ENCODE data around the gene FAM53A.
"Not testable (repeated sequence)": the region's sequence is repeated elsewhere in the genome, so short reads cannot be mapped to it uniquely, and the experiment has no call there.

Gene FAM53A

DNA sequence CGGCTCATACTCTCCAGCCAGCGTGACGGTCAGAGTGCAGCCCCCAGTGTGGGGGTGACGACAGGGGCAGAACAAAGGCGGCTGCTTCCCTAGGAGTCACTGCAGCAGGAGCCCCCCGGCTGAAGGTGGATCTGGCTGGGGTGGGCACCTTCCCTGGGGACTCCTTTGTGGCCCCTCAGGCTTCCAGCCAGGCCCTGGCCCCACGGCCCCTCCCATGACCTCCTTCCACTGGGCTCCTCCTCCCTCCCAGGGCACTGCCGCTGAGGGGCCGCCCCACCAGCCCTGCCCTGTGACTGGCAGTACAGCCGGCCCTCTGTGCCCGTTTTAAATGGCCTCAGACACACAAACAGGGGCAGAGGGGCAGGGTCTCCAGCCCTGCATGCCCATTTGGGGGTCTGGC, 61.9 kb downstream of the FAM53A start:
- no peak for DNase-seq (ENCODE audit: low spot score)

DNA sequence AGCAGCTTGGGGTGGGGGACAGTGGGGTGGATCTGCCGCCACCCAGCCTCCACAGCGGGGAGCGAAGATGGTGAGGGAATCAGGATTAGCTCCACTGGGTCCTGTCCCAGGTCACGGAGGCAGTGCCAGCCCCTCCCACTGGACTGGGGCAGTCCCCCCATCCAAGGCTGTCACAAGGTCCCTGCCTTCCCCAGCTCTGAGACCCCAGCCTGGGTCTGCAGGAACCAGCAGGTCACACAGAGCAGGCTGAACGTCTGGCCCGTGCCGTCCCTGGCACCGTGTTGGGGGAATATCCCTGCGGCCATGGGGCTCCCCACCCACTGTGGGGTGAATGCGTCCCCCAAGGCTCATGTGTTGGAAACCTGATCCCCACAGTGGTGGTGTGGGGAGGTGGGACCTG, 62.6 kb downstream of the FAM53A start:
- no peak for DNase-seq (ENCODE audit: low spot score)

DNA sequence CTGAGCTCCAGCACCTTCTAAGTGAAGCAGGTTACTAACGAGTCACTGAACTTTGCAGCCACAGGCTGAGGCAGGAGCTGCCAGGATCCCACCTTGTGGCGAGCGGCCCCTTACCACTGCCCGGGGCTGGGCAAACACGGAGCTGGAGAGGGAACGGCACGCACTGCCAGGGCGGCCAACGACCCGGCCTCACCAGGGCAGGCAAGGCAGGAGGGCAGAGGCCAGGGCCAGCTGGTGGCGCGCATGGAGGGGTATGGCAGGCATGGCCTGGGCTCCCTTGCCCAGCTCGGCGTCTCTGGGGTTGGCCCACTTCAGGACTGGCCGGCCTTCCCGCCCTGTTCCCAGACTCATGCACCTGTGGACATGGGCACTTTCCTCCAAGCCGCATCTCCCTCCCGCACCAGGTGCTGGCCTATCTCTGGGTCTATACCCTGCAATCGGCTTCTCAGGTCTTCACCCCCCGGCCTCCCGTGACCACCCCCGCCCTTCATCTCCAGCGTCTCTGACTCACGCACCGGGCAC, 64.9 kb downstream of the FAM53A start:
- no peak for DNase-seq (ENCODE audit: low spot score)

DNA sequence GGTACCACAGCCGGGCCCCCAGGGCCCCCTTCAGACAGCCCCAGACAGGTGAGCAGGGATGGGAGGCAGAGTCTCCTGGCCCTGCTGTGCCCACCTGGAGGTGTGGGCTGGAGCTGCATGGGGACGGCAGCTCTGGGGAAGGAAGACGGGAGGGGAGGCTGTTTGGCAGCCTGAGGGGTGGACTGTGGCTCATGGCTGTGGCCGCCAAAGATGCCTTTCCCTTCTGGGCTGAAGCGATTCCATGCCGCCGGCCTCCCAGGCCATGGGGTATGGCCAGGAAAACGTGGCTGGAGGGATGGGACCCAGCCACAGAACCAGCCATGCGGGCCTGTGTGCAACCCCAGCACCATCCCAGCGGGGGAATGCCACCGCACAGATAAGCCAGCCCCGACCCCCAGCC, 65.7 kb downstream of the FAM53A start:
- DNase-seq (ENCODE audit: low spot score) = no peak

DNA sequence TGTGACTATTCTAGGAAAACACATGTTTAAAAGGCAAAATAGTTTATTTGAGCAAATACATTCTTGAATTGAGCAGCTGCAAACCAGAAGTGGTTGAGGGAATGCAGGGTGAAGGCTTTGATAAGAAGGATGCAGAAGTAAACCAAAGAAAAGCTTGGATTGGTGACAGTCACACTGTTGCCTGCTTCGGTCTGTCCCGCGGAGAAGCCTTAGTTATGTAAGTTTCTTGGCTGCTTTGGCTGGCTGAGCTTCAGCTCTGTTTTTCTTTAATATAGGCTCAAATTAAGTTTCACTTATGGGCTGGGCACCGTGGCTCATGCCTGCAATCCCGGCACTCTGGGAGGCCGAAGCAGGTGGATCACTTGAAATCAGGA, 67.6 kb downstream of the FAM53A start:
- no peak for DNase-seq (ENCODE audit: low spot score)

DNA sequence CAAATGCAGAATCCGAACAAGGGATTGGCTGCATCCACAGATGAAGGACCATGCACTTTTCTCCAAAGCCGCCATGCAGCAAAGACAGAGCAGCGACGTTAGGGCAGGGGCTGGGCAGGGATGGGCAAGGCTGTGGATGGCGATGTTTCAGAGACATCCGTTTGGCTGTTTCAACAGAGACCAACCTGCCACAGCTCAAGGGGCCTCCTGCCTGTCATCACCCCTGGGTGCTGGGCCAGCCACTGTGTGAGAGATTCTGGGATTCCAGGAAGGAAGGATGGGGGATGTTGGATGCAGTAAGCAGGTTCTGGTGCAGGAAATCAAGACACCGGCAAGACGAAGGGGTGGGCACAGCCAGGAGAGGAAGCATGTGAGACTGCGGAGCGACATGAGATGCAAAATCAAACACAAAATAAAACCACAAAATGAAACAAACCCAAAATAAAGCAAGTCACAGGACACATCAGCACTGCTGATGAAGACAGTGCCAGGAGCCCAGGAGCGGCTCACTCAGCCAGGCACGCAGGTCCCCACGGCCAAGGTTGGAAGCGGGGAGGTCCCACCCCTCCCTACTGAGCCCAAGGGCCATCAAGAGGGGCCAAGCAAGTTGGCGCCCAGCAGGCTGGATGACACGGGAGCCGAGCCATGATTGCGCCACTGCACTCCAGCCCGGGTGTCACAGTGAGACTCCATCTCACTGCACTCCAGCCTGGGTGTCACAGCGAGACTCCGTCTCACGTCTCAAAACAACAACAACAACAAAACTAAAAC, 68.1 kb downstream of the FAM53A start:
- no peak for DNase-seq (ENCODE audit: low spot score)

DNA sequence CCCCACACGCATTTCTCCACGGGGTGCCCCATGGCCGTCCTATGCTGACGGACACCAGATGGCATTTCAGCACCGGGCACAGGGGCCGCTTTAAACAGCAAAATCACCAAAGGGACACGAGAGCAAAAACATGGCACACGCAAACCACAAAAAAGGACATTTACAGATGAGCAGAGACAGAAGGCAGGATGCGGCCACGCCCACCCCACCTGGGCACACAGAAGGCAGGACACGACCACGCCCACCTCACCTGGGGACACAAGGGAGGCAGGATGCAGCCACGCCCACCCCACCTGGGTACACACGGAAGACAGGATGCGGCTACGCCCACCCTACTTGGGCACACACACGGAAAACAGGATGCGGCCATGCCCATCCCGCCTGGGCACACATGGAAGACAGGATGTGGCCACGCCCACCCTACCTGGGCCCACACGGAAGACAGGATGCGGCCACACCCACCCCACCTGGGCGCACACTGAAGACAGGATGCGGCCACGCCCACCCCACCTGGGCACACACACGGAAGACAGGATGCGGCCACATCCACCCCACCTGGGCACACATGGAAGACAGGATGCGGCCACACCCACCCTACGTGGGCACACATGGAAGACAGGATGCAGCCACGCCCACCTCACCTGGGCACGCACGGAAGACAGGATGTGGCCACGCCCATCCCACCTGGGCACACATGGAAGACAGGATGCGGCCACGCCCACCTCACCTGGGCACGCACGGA, 69.1 kb downstream of the FAM53A start:
- no peak for DNase-seq (ENCODE audit: low spot score)

DNA sequence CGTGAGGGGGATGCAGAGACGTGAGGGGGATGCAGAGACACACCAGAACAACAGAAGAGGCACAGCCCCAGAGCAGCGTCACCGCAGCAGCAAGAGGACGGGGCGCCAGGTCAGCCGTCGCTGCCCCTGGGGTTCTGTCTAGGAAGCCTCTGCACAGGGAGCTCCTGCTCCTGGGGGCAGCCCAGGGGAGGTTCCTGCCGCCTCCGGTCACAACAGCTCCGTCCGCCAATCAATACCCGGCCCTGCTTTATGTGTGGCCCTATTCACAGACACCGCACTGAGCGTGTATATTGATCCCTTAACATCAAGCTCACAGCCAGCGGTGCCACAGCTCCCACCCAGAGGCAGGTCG, 69.6 kb downstream of the FAM53A start:
- no peak for DNase-seq (ENCODE audit: low spot score)

DNA sequence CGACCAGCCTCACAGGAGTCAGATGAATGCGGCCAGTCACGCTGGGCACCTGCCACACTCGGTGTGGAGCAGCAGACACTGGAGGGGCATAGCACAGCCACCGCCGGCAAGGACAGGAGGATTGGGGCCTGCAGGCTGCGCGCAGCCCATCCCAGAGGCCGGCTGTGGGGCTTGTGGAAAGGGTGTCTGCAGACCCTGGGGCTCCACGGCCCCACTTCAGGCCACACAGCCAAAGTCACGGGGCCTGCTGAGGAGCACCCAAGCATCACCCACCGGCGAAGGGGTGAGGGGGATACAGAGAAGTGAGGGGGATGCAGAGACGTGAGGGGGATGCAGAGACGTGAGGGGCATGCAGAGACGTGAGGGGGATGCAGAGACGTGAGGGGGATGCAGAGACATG, 70.1 kb downstream of the FAM53A start:
- DNase-seq (ENCODE audit: low spot score) = no peak

DNA sequence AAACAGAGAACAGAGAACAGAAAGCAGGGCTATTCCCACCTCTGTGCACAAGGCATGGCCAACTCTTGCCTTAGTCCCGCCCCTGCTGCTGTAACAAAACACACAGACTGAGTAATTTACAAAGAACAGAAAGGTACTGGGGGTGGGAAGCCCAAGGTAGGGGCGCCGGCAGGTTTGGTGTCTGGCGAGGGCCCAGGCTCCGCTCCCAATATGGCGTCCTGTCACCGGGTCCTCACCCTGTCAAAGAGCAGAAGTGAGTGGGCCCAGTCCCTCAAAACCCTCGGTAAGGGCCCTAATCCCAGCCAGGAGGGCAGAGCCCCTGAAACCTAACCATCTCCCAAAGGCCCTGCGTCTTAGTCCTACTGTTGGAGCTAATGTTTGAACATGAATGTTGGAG, 71.0 kb downstream of the FAM53A start:
- no peak for DNase-seq (ENCODE audit: low spot score)

DNA sequence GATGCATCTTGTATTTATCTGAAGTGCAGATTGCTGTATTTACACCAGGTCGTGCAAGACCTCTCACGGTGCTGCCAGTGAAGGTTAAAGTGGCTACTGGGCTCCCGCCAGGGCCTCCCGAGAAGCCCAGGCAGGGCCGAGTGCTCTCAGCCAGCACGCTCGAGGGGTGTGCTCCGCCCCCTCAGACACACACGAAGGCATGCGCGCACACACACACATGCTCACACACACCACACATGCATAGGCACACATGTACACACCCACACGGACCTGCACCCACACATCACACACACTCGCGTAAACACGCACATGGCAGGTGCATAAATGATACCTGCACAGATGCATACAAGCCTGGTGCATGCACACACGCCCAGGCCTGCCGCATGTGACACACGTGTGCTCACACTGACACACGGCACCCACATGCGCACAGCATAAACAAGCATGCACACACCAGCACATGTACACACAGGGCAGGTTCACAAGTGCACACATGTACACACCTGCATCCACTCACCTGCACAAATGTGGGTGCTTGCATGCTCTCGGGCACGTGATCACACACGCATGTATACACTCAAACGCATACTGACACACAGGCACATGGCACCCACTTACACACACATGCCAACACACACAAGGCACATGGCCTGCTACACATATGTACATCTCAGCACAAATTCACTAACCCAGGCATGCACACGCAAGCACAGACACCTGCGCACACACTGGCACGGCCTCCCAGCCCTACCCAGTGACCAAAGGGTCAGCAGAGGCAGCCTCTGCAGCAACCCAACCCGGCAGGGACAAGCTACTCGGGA, 71.6 kb downstream of the FAM53A start:
- no peak for DNase-seq (ENCODE audit: low spot score)

DNA sequence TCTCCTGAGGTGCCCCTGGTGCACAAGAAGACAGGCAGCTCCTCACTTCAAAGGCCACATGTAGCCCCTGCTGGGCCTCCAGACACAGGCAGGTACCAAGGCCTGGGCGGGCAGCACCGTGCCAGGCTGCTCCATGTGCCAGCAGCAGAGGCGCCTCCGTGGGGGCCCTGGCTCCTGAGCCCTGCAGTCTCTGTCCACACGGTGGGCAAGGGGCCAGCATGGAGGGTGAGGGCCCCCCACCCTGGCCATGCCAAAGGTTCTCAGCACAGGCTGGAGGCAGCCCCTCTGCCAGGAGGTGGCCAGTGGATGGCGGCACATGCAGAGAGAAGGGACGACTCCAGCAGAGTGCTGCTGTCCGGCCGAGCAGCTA, 72.6 kb downstream of the FAM53A start:
- no peak for DNase-seq (ENCODE audit: low spot score)

DNA sequence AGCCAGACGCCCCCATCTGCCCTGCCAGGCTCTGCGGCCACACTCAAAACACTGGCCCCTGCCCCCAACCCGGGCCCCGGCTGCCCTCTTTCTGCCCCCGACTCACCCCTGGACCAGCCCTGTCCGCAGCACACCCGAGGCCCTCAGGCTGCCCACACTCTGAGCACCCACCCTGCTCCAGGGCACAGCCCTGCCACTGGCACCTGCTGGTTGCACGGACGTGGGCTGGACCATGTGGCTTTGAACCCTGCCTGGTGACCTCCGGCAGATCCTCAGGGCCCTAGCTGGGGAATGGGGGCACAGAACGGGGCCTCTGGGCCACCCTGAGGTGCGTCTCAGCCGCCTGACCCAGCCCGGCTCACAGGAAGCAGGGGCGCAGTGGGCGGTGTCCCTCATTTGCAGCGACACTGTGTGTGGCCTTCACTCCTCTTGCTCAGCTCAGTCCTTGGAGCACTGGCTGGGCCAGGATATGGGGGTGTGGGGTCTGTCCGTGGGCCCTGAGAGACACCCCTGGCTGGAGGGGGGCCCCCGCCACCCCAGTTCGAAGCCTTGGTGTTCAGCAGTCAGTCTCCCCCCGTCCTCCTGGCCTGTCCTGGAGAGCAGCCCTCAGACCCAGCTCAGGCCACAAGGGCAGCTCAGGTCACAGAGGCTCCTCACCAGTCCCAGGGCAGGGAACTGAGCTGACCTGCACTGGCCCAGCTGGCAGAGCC, 73.2 kb downstream of the FAM53A start:
- no peak for DNase-seq (ENCODE audit: low spot score)

DNA sequence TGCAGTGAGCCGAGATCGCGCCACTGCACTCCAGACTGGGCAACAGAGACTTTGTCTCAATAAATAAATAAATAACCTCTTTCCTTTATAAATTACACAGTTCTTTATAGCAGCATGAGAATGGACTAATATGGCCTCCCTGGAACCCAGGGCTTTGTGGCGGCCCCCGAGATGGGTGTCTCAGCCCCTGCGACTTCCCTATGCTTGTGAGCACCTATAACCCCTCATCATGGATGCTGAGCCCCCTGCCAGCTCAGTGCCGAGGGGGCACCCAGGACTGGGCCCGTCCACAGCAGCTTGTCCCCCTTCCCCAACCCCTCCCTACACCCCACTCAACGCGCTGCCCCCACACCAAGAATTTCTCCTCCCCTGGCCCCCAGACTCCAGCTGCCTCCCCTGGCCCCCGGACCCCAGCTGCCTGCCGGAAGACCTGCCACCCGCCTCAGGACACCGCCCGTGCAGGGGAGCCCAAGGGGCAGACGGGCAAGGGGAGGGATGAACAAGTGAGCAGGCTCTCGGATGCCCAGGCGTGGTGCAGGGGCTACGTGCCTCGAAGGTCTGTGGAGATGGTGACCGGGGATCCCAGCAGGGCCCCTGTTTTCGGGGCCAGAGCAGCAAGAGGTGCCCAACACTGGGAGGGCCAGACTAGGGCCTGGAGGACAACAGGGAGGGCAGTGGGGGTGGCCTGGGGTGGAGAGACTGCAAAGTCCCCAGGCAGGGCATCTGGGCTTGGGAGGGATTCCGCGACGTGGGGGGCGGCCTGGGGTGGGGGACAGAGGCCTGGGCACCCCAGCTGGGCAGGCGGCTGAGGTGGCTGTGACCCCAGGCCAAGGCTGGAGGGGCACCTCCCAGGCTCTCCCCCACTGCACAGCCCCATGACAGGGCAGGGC, 74.0 kb downstream of the FAM53A start:
- no peak for DNase-seq (ENCODE audit: low spot score)

DNA sequence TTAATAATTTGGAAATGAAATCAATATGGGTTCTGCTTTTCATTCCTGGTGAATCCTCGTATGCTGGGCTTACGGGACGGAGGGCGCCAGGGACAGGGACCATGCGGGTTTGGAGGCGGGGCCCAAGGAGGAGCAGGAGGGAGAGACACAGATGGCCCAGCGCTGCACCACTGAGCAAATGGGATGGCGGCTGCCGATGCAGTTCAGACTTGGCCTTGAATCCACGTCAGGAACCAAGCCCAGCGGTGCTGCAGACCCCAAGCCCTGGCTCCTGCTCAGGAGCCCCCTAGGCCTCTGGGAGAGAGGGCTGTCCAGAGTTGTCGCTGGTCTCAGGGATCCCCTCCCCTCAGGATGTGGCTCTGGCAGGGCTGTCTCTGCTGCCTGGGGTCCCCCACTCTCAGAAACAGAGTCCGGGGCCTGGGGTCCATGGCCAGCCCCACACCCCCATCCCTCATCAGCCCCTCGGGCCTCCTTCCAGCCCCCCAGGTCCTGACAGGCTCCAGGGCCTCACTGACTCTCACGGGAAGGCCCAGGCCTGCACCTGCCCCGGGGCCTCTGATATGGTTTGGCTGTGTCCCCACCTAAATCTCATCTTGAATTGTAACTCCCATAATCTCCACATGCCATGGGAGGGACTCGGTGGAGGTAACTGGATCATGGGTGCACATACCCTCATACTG, 75.2 kb downstream of the FAM53A start:
- DNase-seq (ENCODE audit: low spot score) = no peak

DNA sequence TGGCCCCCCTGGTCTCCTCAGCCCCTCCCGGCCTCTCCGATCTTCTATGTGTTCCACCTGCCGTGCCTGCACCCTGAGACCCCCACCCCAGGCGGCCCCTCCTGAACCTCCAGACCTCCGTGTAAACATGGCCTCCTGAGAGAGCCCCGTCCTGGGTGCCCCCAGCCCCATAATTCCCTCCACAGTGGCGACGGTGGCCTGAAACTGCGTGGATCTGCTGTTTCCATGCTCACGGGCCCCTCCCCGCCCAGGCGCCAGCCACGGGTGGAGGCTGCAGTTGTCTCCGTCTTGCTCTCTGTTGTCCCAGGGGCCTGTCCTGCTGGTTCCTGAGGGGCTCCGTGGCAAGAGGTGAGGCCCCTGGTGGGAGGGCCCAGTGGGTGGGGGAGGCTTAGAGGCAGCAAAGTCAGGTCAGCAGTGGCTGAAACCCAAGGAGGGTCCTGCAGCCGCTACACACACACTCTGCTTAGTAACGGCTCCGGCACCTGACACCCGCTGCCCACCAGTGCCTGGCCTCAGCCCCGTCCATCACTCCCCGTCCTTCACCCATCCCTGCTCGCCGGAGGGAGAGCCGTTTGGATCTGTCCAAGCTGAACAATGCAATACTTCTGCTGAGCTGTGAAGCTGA, 75.8 kb downstream of the FAM53A start:
- no peak for DNase-seq (ENCODE audit: low spot score)

DNA sequence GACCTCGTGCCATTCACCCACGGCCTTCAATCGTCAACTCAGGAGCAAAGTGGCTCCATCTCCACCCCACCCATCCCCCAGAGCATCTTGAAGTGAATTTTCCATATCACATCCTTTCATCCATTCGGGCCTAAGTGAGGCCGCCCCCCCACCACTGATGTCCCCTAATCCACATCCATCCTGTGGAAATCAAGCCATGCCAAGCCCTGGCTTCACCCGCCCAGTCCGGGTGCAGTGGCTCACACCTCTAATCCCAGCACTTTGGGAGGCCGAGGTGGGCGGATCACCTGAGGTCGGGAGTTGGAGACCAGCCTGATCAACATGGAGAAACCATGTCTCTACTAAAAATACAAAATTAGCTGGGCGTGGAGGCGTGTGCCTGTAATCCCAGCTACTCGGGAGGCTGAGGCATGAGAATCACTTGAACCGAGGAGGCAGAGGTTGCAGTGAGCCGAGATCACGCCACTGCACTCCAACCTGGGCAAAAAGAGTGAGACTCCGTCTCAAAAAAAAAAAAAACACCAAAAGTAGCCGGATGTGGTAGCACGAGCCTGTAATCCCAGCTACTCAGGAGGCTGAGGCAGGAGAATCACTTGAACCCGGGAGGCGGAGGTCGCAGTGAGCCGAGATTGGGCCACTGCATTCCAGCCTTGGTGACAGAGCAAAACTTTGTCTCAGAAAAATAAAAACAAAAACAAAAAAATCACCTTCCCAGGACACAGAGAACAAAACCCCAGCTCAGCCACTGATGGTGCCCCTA, 76.5 kb downstream of the FAM53A start:
- DNase-seq (ENCODE audit: low spot score) = not testable (repeated sequence)

DNA sequence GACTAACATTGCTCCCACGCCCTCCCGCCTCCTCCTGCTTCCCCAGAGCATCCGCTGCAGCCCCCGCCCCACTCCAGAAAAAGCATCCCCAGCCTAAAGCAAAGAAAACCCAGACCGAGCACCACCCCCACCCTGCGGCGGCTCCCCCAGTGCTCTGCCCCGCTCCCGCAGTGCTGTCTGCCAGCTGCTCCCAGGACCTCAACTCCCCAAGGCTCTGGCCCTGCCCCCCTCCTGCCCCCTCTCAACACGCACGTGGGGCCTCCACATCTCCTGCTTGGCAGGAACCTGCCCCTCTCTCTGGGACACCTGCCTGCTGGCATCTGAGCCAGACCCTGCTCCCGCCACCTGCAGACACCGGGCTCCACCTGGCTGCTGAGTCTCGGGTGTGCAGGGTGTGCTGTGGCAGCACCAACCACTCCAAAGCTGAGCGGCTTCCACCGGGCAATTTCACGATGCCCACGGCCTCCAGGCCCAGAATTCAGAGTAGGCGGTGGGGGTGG, 79.4 kb downstream of the FAM53A start:
- DNase-seq (ENCODE audit: low spot score) = peak; percentile 73

DNA sequence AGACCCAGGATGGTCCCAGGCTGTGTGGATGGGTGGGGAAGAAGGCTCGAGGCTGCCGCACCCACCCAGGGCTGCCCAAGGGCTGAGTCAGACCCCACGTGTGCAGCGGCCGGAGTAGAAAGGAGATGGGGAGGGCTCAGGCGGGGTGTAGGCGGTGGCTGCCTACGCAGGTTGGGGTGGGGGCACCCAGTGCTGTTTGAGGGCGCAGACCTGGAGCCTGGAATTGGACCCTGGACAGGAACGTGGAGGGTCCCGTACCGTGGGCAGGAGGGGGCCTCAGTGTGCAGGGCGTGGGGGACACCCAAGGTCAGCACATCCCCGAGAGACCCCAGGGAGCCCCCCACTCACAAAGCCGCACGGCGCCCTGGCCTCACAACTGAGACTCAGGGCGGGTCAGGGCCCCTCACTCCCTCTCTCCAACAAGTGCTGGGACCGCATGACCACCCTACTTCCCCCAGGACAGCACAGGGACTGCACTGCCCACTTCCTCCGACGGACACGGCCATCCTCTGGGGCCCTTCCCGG, 79.9 kb downstream of the FAM53A start:
- DNase-seq (ENCODE audit: low spot score) = no peak

Measured in CD4-positive, alpha-beta T cell treated with Interleukin-2 at 100 ng/mL for 4 hours (primary cell).